Keratinocyte (primary cell): ENCODE results near the gene ANGPTL2. TPM values are rescaled to one million over a fixed set of nuclear protein-coding genes. Genes with fewer than 3 reads are reported as not detected.

Experiments
- DNase-seq: peaks from one replicate; pipeline ENCODE4 v3.0.0-alpha.2; 2011; ENCODE audit warnings: low read depth, missing footprints, low spot score
- FAIRE-seq: peaks from 2 replicates; lab custom pipeline; 2011; peaks lifted over from hg19 to GRCh38; lab: Jason Lieb, UNC
- H2AFZ ChIP-seq: 2 replicates; pipeline ENCODE4 v1.6.0; 2012; ENCODE audit warnings: low read length, control low read depth, inconsistent platforms; ENCODE audit not compliant: control insufficient read depth
- H3K27ac ChIP-seq: 2 replicates; pipeline ENCODE4 v1.5.1; 2011; ENCODE audit warnings: low read length; ENCODE audit not compliant: control insufficient read depth, insufficient read depth
- H3K27me3 ChIP-seq: 3 replicates; pipeline ENCODE4 v1.6.0; 2011; ENCODE audit warnings: low read length; ENCODE audit not compliant: control insufficient read depth, insufficient read depth; ENCODE audit errors: extremely low read depth
- H3K36me3 ChIP-seq, 2 experiments: 2 replicates in 1 of 2; 3 replicates in 1 of 2; pipeline ENCODE4 v1.5.1; 2011; ENCODE audit warnings: low read length in 2 of 2, mild to moderate bottlenecking in 1 of 2; ENCODE audit not compliant: control insufficient read depth in 2 of 2, insufficient read depth in 2 of 2; ENCODE audit errors: extremely low read depth in 1 of 2
- H3K4me1 ChIP-seq: 3 replicates; pipeline ENCODE4 v1.5.1; 2011; ENCODE audit warnings: low read length; ENCODE audit not compliant: control insufficient read depth, insufficient read depth; ENCODE audit errors: extremely low read depth
- H3K4me2 ChIP-seq: 3 replicates; pipeline ENCODE4 v1.6.0; 2011; ENCODE audit warnings: low read depth, low read length; ENCODE audit not compliant: control insufficient read depth, insufficient read depth; ENCODE audit errors: extremely low read depth
- H3K4me3 ChIP-seq, 3 experiments: fragments of 200-600 bp in 1 of 3; sonication (generic) in 1 of 3; 2 replicates in 2 of 3; 3 replicates in 1 of 3; pipeline ENCODE4 v1.5.1; 2011 to 2016; ENCODE audit warnings: low read length in 3 of 3, mild to moderate bottlenecking in 3 of 3, control low read depth in 2 of 3, inconsistent platforms in 1 of 3, low read depth in 1 of 3, mixed read lengths in 1 of 3, mixed run types in 1 of 3, moderate library complexity in 1 of 3; ENCODE audit not compliant: control insufficient read depth in 2 of 3, insufficient read depth in 2 of 3; ENCODE audit errors: extremely low read depth in 1 of 3
- H3K79me2 ChIP-seq: 2 replicates; pipeline ENCODE4 v1.6.0; 2012; ENCODE audit warnings: low read length; ENCODE audit not compliant: control insufficient read depth, insufficient read depth
- H3K9ac ChIP-seq: 3 replicates; pipeline ENCODE4 v1.6.0; 2011; ENCODE audit warnings: low read length; ENCODE audit not compliant: control insufficient read depth, insufficient read depth; ENCODE audit errors: extremely low read depth
- H3K9me1 ChIP-seq: 3 replicates; pipeline ENCODE4 v1.6.0; 2011; ENCODE audit warnings: low read length; ENCODE audit not compliant: control insufficient read depth, insufficient read depth; ENCODE audit errors: extremely low read depth
- H3K9me3 ChIP-seq: 2 replicates; pipeline ENCODE4 v1.5.1; 2012; ENCODE audit warnings: low read depth, low read length; ENCODE audit not compliant: control insufficient read depth
- H4K20me1 ChIP-seq: 3 replicates; pipeline ENCODE4 v1.6.0; 2011; ENCODE audit warnings: low read length; ENCODE audit not compliant: control insufficient read depth, insufficient read depth; ENCODE audit errors: extremely low read depth
- CTCF ChIP-seq, 3 experiments: IDR thresholded peaks in 1 of 3; conservative IDR thresholded peaks in 1 of 3; optimal IDR thresholded peaks in 1 of 3; 2 replicates in 2 of 3; 3 replicates in 1 of 3; pipeline versions ENCODE3 to v1.5.1; 2011; ENCODE audit warnings: low read length in 3 of 3, mild to moderate bottlenecking in 3 of 3, moderate library complexity in 2 of 3, control low read depth in 1 of 3, inconsistent platforms in 1 of 3; ENCODE audit not compliant: insufficient read depth in 2 of 3; ENCODE audit errors: extremely low read depth in 1 of 3
- EZH2 ChIP-seq: IDR thresholded peaks from one replicate; pipeline ENCODE4 v1.6.1; 2012; ENCODE audit warnings: inconsistent platforms, mild to moderate bottlenecking, low read length, moderate library complexity
- dilution Hi-C: fragments of 300-500 bp; cut with MboI; formaldehyde crosslinking; loops from one replicate; pipeline ENCODE4 v1.7.0; 2020; ENCODE audit warnings: low sequenced_read_pairs; ENCODE audit not compliant: extremely low pct_ligation_motif_present
- polyA plus RNA-seq, 5 experiments: library from polyadenylated mRNA; depleted of rRNA in 3 of 5; stranded (reverse) in 3 of 5; stranded (forward) in 1 of 5; unstranded in 1 of 5; fragments of >200 nt; gene quantifications; 1 replicate in 1 of 5; 2 replicates in 3 of 5; 3 replicates in 1 of 5; pipeline versions ENCODE4 v1.2.1 to v1.2.3, GENCODE V29; 2011 to 2012; ENCODE audit warnings: missing spikeins in 2 of 5, low read depth in 1 of 5, low replicate concordance in 1 of 5

The ANGPTL2 gene
- polyA plus RNA-seq, 1 donor (not counting 4 experiments of a cell fraction or from before 2014, with no cell fraction given) = 0.18 TPM

GRCh38 chr9:127153501-127153900, 31.1 kb upstream of the ANGPTL2 start:
- Histone ChIP-seq H3K27ac (no peak overlapping the region), H2AFZ (no peak overlapping the region), H4K20me1 (no peaks in the 10 kb centered on the region), H3K4me2 (no peak overlapping the region), H3K9ac (no peak overlapping the region), H3K4me1 (no peaks in the 10 kb centered on the region), H3K27me3 (peaks cover 2% of the 10 kb centered on the region), H3K79me2 (no peaks in the 10 kb centered on the region), H3K4me3 (no peak overlapping the region), H3K9me1 (no peaks in the 10 kb centered on the region), H3K36me3 (no peaks in the 10 kb centered on the region), H3K9me3 (no peaks in the 10 kb centered on the region)
- TF ChIP-seq EZH2 = no peak
- DNase-seq (no peak), FAIRE-seq (no peak)
- dilution Hi-C loops = no loop called here

- Histone ChIP-seq H3K9me1 (no peaks in the 10 kb centered on the region), H2AFZ (no peak overlapping the region), H3K4me1 (no peaks in the 10 kb centered on the region), H3K27ac (no peak overlapping the region), H3K27me3 (peaks cover 2% of the 10 kb centered on the region), H3K4me2 (no peak overlapping the region), H4K20me1 (no peaks in the 10 kb centered on the region), H3K36me3 (no peaks in the 10 kb centered on the region), H3K4me3 (no peak overlapping the region), H3K9ac (no peak overlapping the region), H3K79me2 (no peaks in the 10 kb centered on the region), H3K9me3 (no peaks in the 10 kb centered on the region)
- TF ChIP-seq EZH2 = no peak
- no peak for TF ChIP-seq CTCF (optimal IDR thresholded peaks at IDR 0.05 in 1 of 3, IDR thresholded peaks at IDR 0.05 in 1 of 3, conservative IDR thresholded peaks at IDR 0.05 in 1 of 3; ENCODE audit: extremely low read depth in 1 of 3, insufficient read depth in 2 of 3, low read length in 3 of 3)
- DNase-seq (no peak), FAIRE-seq (no peak)
- dilution Hi-C loops = no loop called here
Observed at GRCh38 chr9:127149463-127150390, 27.3 kb upstream of the ANGPTL2 start.
